ENCODE results near the gene THSD7B. TPM values are rescaled to one million over a fixed set of nuclear protein-coding genes. Genes with fewer than 3 reads are reported as not detected.

Gene THSD7B
- total and polyA plus RNA-seq, 10 of the 15 experiments (the other 5 are each of a cell fraction or from before 2014, with no cell fraction given), result 0.03 to 0.56 (median 0.28) TPM

DNA sequence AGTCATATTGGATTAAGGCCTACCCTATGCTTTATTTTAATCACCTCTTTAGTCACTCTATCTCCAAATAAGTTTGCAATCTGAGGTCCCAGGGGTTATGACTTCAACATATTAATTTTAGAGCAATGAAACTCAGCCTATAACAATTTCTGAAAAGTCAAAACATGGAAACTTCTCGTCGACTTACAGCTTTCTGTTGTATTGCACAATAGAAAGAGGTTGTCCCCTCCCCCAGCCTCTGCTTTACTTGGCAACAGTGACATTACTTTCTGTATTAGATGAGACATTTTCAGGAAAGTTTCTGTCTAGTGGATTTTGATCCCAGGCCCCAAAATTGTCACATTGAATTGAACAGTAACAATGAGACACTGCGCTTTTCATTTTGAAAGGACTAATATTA is 326.4 kb downstream of the THSD7B start:
- 38% methylated on average over 3 of the region's 3 CpGs for WGBS (ENCODE audit: insufficient coverage, insufficient replicate concordance, low lambda C conversion rate, missing lambda C conversion rate)
- ChIA-PET RAD21 (ENCODE audit: unreplicated experiment) (no interaction called here), POLR2A (no interaction called here), SMC1A (ENCODE audit: uncharacterized antibody, unreplicated experiment) (no interaction called here), CTCF (no interaction called here)
- no peak overlapping the region for H3K9ac ChIP-seq (ENCODE audit: control insufficient read depth, insufficient read depth, low read length)
- intact Hi-C loops (cut with micrococcal nuclease; ENCODE audit: unreplicated experiment) (no loop called here), in situ Hi-C loops (cut with MboI) (no loop called here)
- no peak overlapping the region for H2AFZ ChIP-seq (ENCODE audit: control insufficient read depth, low read depth, low read length)
- H3K27ac ChIP-seq (ENCODE audit: control insufficient read depth, insufficient read depth), result no peak overlapping the region
- H3K9me3 ChIP-seq (replicated peaks; ENCODE audit: control insufficient read depth, insufficient read depth, low read length), result no peaks in the 10 kb centered on the region
- no peaks in the 10 kb centered on the region for H3K27me3 ChIP-seq (replicated peaks in 1 of 2; ENCODE audit: control insufficient read depth in 2 of 2, insufficient read depth in 2 of 2, low read length in 1 of 2)
- H3K36me3 ChIP-seq (ENCODE audit: control insufficient read depth in 2 of 2, insufficient read depth in 2 of 2, low read length in 1 of 2), result no peaks in the 10 kb centered on the region
- no peak for ATAC-seq
- no peaks in the 10 kb centered on the region for H3K4me1 ChIP-seq (ENCODE audit: control insufficient read depth, insufficient read depth, low read length)
- no peaks in the 10 kb centered on the region for H3K79me2 ChIP-seq (ENCODE audit: control insufficient read depth, insufficient read depth, low read length)
- DNase-seq (ENCODE audit: low read depth, low spot score), result no peak
- BruUV-seq (replicated peaks), result no TSS peak
- H3K4me3 ChIP-seq, result no peak overlapping the region
- no peaks in the 10 kb centered on the region for H4K20me1 ChIP-seq (ENCODE audit: control insufficient read depth, insufficient read depth)
- no peak for FAIRE-seq
- TF ChIP-seq, protein P1, sequence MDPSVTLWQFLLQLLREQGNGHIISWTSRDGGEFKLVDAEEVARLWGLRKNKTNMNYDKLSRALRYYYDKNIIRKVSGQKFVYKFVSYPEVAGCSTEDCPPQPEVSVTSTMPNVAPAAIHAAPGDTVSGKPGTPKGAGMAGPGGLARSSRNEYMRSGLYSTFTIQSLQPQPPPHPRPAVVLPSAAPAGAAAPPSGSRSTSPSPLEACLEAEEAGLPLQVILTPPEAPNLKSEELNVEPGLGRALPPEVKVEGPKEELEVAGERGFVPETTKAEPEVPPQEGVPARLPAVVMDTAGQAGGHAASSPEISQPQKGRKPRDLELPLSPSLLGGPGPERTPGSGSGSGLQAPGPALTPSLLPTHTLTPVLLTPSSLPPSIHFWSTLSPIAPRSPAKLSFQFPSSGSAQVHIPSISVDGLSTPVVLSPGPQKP (IDR thresholded peaks at IDR 0.05; ENCODE audit: low read depth, low read length), result no peak
- TF ChIP-seq FOS (IDR thresholded peaks at IDR 0.05; ENCODE audit: borderline replicate concordance, extremely low read depth, insufficient read length), result no peak
- TF ChIP-seq BMI1 (IDR thresholded peaks at IDR 0.05; ENCODE audit: borderline replicate concordance), result no peak
- TF ChIP-seq IRF4 (IDR thresholded peaks at IDR 0.05; ENCODE audit: low read depth, low read length), result no peak
- no peak for TF ChIP-seq EZH2 (IDR thresholded peaks at IDR 0.05; ENCODE audit: borderline replicate concordance, control insufficient read depth, low read depth, low read length)
- no peak overlapping the region for H3K4me2 ChIP-seq (ENCODE audit: control insufficient read depth, insufficient read depth)

- in situ Hi-C loops (cut with MboI) (no loop called here), intact Hi-C loops (cut with micrococcal nuclease; ENCODE audit: unreplicated experiment) (no loop called here)
- Histone ChIP-seq H3K36me3 (ENCODE audit: control insufficient read depth in 2 of 2, insufficient read depth in 2 of 2, low read length in 1 of 2) (no peaks in the 10 kb centered on the region), H2AFZ (ENCODE audit: control insufficient read depth, low read depth, low read length) (no peak overlapping the region), H3K4me1 (ENCODE audit: control insufficient read depth, insufficient read depth, low read length) (no peaks in the 10 kb centered on the region), H3K27me3 (replicated peaks in 1 of 2; ENCODE audit: control insufficient read depth in 2 of 2, insufficient read depth in 2 of 2, low read length in 1 of 2) (no peaks in the 10 kb centered on the region), H3K79me2 (ENCODE audit: control insufficient read depth, insufficient read depth, low read length) (no peaks in the 10 kb centered on the region), H4K20me1 (ENCODE audit: control insufficient read depth, insufficient read depth) (no peaks in the 10 kb centered on the region), H3K9ac (ENCODE audit: control insufficient read depth, insufficient read depth, low read length) (no peak overlapping the region), H3K9me3 (replicated peaks; ENCODE audit: control insufficient read depth, insufficient read depth, low read length) (no peaks in the 10 kb centered on the region), H3K4me3 (no peak overlapping the region), H3K4me2 (ENCODE audit: control insufficient read depth, insufficient read depth) (no peak overlapping the region), H3K27ac (ENCODE audit: control insufficient read depth, insufficient read depth) (no peak overlapping the region)
- DNase-seq (ENCODE audit: low read depth, low spot score), result no peak
- no peak for FAIRE-seq
- no peak for TF ChIP-seq NR2C1 (IDR thresholded peaks at IDR 0.05)
- TF ChIP-seq ZNF687 (IDR thresholded peaks at IDR 0.05), result no peak
- no peak for TF ChIP-seq SREBF2 (IDR thresholded peaks at IDR 0.05; ENCODE audit: low read length)
- no peak for TF ChIP-seq PML (IDR thresholded peaks at IDR 0.05; ENCODE audit: low read length)
- no peak for TF ChIP-seq POLR2A (IDR thresholded peaks at IDR 0.05; ENCODE audit: low read depth, low read length)
- TF ChIP-seq MEF2A (IDR thresholded peaks at IDR 0.05; ENCODE audit: insufficient read depth, low read depth, low read length), result no peak
- ChIA-PET RAD21 (ENCODE audit: unreplicated experiment) (no interaction called here), SMC1A (ENCODE audit: uncharacterized antibody, unreplicated experiment) (no interaction called here), POLR2A (no interaction called here), CTCF (interaction anchor here (1.1 kb wide), 1 partner anchor 141 kb away, joined by 3 read pairs; no protein-coding TSS in a partner anchor)
- WGBS (ENCODE audit: insufficient coverage, insufficient replicate concordance, low lambda C conversion rate, missing lambda C conversion rate), result 33% methylated on average over 4 of the region's 4 CpGs
- ATAC-seq, result no peak
- no TSS peak for BruUV-seq (replicated peaks)
Measured at GRCh38 chr2:137093116-137093515, 327.8 kb downstream of the THSD7B start.
